22Rv1 (cell line): ENCODE results near the gene HMGXB4.

Experiments
- ZFX ChIP-seq: fragments of 450-650 bp; IDR thresholded peaks from 2 replicates; pipeline ENCODE4 v1.6.1; 2017; ENCODE audit warnings: antibody characterized with exemption, borderline replicate concordance
- TF ChIP-seq, protein P1 (sequence below): fragments of 450-650 bp; IDR thresholded peaks from 2 replicates; pipeline ENCODE4 v1.5.1; 2017; ENCODE audit warnings: mild to moderate bottlenecking

DNA sequence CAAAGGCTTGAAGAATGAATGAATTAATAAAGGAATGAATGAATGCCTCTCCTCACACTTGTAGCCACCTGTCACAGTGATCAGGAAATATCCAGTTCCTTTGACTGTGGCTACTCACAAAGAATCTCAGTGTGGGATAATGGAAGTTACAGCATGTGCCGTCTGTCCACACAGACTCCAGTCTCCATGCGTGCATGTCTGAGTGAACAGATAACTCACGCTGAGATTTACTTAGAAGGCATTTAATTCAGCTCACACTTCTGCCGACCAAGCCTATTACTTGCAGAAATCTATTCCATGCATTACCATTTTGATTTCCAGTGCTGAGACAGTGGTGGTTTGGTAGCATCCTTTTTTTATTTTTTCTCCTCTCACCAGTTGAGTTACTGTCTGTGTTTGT lies 32.3 kb upstream of the HMGXB4 start:
- TF ChIP-seq, protein P1, sequence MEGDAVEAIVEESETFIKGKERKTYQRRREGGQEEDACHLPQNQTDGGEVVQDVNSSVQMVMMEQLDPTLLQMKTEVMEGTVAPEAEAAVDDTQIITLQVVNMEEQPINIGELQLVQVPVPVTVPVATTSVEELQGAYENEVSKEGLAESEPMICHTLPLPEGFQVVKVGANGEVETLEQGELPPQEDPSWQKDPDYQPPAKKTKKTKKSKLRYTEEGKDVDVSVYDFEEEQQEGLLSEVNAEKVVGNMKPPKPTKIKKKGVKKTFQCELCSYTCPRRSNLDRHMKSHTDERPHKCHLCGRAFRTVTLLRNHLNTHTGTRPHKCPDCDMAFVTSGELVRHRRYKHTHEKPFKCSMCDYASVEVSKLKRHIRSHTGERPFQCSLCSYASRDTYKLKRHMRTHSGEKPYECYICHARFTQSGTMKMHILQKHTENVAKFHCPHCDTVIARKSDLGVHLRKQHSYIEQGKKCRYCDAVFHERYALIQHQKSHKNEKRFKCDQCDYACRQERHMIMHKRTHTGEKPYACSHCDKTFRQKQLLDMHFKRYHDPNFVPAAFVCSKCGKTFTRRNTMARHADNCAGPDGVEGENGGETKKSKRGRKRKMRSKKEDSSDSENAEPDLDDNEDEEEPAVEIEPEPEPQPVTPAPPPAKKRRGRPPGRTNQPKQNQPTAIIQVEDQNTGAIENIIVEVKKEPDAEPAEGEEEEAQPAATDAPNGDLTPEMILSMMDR = no peak
- no peak for TF ChIP-seq ZFX
